Neural cell (in vitro differentiated cells): Measurements from ENCODE around the gene RPL15.

Source experiments
- CTCF ChIP-seq: fragments of 450-650 bp; IDR thresholded peaks from 2 replicates; pipeline ENCODE4 v1.5.1; 2014; ENCODE audit warnings: antibody characterized with exemption, mild to moderate bottlenecking, moderate library complexity; ENCODE audit not compliant: poor library complexity, severe bottlenecking
- EP300 ChIP-seq: fragments of 450-650 bp; conservative IDR thresholded peaks from 2 replicates; pipeline ENCODE4 v1.6.1; 2014; ENCODE audit warnings: antibody characterized with exemption, mild to moderate bottlenecking, moderate library complexity; ENCODE audit not compliant: poor library complexity, severe bottlenecking
- EZH2 ChIP-seq: fragments of 200-600, 300-800 bp; shearing (Covaris generic), sonication (generic); IDR thresholded peaks from 2 replicates; pipeline ENCODE4 v1.6.1; 2014; ENCODE audit warnings: antibody characterized with exemption, low read length, borderline replicate concordance, mild to moderate bottlenecking; ENCODE audit not compliant: insufficient read depth, poor library complexity, severe bottlenecking
- POLR2AphosphoS5 ChIP-seq: IDR thresholded peaks from 2 replicates; pipeline ENCODE4 v1.6.1; 2012
- RAD21 ChIP-seq: fragments of 450-650 bp; conservative IDR thresholded peaks from 2 replicates; pipeline ENCODE4 v1.6.1; 2014; ENCODE audit warnings: antibody characterized with exemption, mild to moderate bottlenecking, moderate library complexity
- REST ChIP-seq: IDR thresholded peaks from 2 replicates; pipeline ENCODE4 v1.6.1; 2012; ENCODE audit warnings: borderline replicate concordance
- SMC3 ChIP-seq: fragments of 450-650 bp; conservative IDR thresholded peaks from 2 replicates; pipeline ENCODE4 v1.6.1; 2014; ENCODE audit warnings: antibody characterized with exemption, mild to moderate bottlenecking, moderate library complexity; ENCODE audit not compliant: poor library complexity

GRCh38 chr3:23876923-23877322, 40.0 kb upstream of the RPL15 start:
- TF ChIP-seq POLR2AphosphoS5 = no peak
- TF ChIP-seq CTCF = no peak
- TF ChIP-seq RAD21 = no peak
- no peak for TF ChIP-seq SMC3
- no peak for TF ChIP-seq EZH2
- TF ChIP-seq EP300 = no peak
- TF ChIP-seq REST = no peak
